ENCODE measurements around the gene MAPKAPK2.

DNA sequence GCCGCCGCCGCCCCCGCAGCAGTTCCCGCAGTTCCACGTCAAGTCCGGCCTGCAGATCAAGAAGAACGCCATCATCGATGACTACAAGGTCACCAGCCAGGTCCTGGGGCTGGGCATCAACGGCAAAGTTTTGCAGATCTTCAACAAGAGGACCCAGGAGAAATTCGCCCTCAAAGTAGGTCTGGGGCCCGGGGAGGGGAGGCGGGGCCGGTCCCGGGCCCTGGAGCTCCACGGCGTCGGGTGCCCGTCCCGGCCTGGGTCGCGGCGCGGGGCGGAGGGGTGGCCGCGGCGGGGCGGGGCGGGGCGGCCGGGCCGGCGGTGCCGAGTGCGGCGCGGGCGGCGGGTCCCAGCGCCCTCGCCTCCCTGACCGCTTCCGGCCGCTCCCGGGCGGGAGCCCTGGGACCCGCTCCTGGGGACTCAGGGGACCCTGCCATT lies 646 bp downstream of the MAPKAPK2 start:
- TF ChIP-seq POLR2A (IDR thresholded peaks at IDR 0.05) (no peak), CTCF (IDR thresholded peaks at IDR 0.05 in 8 of 11, conservative IDR thresholded peaks at IDR 0.05 in 3 of 11) (no peak)

All from spleen (tissue), 7 donors.